Activated effector memory CD4-positive, alpha-beta T cell treated with anti-CD3 and anti-CD28 coated beads, Interleukin-2, amount 50 U/mL, for 16 hours (primary cell): Measurements from ENCODE around the gene OTUB2.

Experiments
- DNase-seq: peaks from one replicate; pipeline ENCODE4 v3.0.0-alpha.2; 2020

Gene OTUB2

GRCh38 chr14:94043111-94043755 lies 17.1 kb downstream of the OTUB2 start:
- DNase-seq, result peak; percentile 60

DNA sequence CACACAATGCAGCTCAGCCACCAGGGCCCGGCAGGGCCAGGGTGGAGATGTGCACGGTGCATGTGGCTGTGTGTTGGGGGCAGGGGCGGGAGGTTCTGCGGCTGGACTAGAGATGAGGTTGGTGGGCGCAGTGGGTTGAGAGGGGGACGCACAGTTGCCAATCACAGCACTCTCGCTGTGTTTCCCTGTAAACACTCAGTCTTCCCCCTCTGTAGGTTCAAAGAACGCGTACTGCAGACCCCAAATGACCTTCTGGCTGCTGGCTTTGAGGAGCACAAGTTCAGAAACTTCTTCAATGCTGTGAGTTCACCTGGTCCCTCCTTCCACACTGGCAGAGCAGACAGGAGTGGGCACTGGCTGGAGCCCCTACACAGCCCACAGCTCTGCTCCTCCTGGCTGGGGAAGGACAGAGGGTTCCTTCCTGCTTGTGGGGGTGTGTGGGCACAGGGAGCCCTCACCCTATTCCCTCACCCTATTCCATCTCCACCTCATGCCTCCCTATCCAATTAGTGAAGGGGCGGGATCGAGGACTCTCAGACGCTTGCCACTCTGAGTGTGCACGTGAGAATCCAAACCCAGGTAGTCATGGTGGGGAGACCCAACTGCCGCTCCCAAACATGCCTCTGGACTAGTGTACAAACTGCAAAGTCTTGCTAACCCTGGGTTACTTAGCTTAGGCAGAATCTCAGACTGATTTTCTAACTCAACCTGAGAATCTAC lies 17.8 kb downstream of the OTUB2 start:
- DNase-seq, result peak; percentile 49

- peak; percentile 61 for DNase-seq
Observed at GRCh38 chr14:94044476-94045091, 18.4 kb downstream of the OTUB2 start.

GRCh38 chr14:94045101-94045500 lies 19.0 kb downstream of the OTUB2 start:
- DNase-seq, result peak; percentile 59

GRCh38 chr14:94045563-94046345 lies 19.6 kb downstream of the OTUB2 start:
- DNase-seq, result peak; percentile 60

GRCh38 chr14:94046696-94047250 lies 20.6 kb downstream of the OTUB2 start:
- peak; percentile 52 for DNase-seq

DNA sequence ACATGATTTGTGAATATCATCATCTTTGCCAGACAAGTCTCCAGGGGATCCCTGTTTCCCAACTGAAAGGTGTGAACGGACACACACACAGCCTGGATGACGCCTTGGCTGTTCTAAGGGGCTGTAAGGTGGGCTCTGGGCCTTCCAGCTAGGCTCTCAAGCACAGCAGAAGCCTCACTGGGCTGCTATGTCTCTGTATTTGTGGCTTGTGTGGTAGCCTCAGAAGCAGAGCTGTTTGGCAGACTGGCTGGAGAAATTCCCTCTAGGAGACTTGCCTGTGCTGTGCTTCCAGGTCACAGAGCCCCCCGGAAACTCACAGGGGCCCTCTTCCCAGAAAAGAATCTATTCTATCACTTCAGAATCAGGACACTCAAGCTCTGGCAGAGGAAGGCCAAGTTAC lies 21.4 kb downstream of the OTUB2 start:
- DNase-seq, result peak; percentile 60

DNA sequence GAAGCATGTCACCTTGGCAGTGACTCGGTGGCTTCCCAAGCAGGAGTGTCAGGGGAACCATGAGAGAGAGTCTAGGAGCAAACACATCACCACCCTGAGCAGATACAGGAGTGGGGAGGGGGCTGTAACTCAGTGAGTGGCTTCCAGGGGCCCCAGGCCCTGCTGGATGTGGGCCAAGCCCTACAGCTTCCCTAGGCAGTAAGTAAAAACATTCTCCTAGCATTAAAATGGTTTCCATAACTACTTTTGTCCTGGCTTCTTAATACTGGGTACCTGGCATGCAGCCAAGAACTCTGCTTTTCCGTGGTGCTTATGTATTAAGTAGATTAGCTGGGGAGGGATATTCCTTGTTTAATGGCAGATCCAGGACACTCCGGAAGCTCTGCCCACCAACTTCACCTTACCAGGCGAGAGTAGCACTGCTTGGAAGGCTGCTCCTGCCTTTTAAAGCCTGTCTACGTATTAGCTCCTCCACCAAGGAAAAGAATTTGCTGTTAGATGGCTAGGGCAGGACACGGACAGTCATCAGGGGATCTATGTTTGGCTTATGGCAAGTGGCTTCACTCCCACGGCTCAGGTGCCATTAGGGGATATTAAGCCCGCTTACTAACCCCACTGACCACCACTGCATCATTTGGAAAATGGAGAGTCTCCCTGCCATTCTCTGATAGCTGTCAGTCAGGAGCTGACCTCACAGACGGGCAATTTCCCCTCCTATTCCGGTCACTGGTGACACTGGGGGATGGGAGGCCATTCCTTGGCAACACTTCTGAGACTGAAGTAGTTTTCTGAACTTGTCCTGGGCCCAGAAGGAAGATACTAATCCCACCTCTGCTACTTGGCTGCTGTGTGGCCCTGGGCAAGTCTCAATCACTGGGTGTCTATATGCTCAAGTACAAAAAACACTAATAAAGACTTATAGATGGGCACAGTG lies 22.8 kb downstream of the OTUB2 start:
- DNase-seq, result peak; percentile 53

DNA sequence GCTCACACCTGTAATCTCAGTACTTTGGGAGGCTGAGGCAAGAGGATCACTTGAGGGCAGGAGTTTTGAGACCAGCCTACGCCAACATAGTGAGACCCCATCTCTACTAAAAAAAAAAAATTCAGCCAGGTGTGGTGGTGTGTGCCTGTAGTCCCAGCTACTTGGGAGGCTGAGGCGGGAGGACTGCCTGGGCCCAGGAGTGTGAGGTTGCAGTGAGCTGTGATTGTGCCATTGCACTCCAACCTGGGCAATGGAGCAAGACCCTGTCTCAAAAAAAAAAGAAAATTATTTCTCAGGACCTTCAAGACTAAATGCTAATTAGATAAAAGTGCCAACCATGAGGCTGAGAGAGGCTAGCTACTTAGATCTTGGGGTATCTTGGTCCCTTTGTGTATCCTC lies 23.5 kb downstream of the OTUB2 start:
- peak; percentile 48 for DNase-seq

DNA sequence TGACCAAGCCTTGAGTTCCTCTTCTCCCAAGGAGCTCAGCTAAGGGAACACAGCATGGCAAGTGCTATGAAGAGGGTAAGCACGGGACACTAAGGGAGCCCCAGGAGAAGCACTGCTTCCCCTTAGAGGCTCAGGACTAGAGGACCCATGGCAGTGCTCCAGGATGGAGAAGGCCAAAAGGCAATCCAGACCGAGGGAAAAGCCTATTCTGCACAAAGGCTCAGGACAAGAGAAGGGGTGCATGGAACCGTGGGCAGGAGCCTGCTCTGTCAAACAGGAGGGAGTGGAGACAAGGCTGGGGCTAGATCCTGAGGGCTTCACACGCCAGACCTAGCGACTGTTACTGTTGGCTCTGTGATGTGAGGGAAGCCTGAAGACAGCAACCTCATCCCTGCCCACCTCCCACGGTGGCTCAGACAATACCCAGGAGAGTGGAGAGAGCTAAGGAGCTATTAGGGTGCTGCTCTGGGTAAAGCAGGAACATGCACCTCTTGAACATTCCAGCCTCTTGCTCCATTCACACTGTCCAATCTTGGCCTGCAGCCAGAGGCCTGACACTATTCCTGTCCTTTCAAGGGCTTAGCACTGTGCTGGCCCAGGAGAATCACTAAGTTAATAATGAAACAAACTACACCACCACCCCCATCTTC lies 24.2 kb downstream of the OTUB2 start:
- DNase-seq, result peak; percentile 55

DNA sequence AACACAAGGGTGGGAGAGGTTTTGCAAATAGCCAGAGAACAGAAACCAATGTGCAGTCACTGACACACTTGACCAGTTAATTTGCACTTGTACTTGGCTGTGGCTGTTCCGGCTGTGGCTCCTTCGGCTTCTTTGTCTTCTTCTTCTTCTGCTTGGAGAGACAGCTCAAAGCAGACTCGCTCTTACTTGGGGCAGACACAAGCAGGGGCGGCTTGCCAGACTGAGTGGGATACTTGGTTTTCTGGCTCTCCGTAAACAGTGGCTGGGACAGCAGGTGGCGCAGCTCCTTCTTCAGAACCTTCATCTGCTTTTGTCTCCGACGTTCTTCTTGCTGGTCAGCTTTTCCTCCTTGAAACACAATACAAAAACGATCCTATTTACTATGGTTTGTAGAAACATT lies 25.0 kb downstream of the OTUB2 start:
- DNase-seq, result peak; percentile 50

DNA sequence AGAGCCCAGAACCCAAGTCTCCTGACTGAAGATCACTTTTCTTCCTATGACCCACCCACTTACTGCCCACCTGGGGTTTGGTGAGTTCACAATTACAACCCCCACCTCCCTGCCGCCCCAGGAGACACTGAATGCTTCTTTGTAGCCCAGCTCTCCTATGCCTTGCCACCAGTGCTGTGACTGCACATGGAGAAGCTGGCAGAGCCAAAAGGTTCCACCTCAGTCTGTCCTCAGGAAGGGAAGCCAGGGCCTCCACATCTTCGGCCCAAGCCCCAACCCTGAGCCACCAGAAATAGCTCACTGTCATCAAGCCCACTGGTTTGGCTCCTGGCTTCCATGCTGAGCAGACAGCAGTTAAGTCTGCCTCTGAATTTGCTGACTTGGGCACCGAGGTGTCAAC lies 25.6 kb downstream of the OTUB2 start:
- peak; percentile 57 for DNase-seq

DNA sequence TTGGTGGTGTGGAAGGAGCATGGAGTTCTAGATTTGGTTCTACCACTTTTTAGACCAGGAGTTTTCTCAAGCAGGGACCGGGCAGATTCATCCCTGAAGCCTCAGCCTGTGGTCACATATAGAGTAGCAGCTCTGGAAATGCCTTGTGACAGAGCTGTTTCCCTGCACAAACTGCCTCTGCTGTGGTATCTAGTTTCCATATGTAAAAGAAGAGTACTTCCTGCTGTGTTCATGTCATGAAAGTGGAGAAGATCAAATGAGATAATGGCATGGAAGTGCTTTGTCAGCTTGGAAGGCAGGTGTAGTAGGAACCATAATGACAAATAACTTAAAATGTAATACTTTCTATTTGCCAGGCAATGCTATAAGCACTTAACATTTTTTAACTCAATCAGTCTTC lies 26.1 kb downstream of the OTUB2 start:
- no peak for DNase-seq

- peak; percentile 13 for DNase-seq
Observed at GRCh38 chr14:94052662-94053061, 26.5 kb downstream of the OTUB2 start.

GRCh38 chr14:94054401-94054800 lies 28.3 kb downstream of the OTUB2 start:
- peak; percentile 22 for DNase-seq

DNA sequence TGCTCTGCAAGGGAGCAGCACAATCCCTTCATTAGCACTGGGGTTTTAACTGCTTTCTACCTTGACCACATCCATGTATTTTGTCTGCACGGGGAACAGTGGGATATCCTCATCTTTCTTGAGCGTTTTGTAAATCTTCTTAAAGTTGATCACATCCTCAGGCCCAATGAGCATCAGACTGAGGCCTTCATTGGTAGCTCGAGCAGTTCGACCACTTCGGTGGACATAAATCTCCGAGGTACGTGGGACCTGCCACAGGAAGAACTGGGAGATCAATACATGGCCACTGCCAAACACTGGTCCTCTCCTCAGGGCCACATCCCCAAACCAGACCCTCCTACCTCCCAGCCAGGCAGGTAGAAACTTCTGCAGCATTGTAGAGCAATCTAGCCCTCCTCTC lies 28.8 kb downstream of the OTUB2 start:
- peak; percentile 56 for DNase-seq

- peak; percentile 67 for DNase-seq
Observed at GRCh38 chr14:94056579-94057308, 30.6 kb downstream of the OTUB2 start.

GRCh38 chr14:94058128-94058673 lies 32.1 kb downstream of the OTUB2 start:
- DNase-seq, result no peak

- peak; percentile 27 for DNase-seq
Observed at GRCh38 chr14:94058674-94059138, 32.6 kb downstream of the OTUB2 start.

DNA sequence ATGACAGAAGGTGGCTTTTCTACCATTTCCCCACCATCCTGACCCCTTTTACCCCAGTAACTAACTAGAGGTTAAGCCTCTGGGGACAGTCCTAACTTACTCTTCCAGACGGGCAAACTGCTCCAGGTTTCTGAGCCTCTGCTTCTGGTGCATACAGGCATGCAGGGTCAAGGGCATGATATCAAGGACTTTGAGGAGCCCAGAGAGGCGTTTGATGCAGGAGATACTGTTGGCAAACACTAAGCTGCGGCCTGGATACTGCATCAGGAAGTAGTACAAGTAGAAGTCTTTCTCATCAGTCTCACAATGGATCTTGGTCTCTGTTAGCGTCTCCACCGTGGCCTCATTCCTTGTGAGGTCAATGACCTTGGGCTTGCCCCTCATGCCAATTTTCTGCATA lies 33.9 kb downstream of the OTUB2 start:
- no peak for DNase-seq
